RWPE2 (cell line): Measurements from ENCODE around the gene TAF1B.

ENCODE experiments used
- ATAC-seq: fragments of 200-7000 bp; cut with Tn5 transposase; 3 replicates; pipeline ENCODE4 v1.9.1; 2021; ENCODE audit warnings: low read depth
- DNase-seq: peaks from one replicate; pipeline ENCODE4 v3.0.0-alpha.2; 2020; ENCODE audit warnings: low spot score
- H3K27ac ChIP-seq: fragments of 450-650 bp; 2 replicates; pipeline ENCODE4 v1.5.1; 2017; ENCODE audit warnings: mild to moderate bottlenecking; ENCODE audit not compliant: poor library complexity, severe bottlenecking
- H3K27me3 ChIP-seq: fragments of 250-450 bp; sonication (Bioruptor Pico); 2 replicates; pipeline ENCODE4 v1.5.1; 2021; ENCODE audit warnings: mild to moderate bottlenecking, moderate library complexity; ENCODE audit not compliant: insufficient read depth, poor library complexity, severe bottlenecking
- H3K36me3 ChIP-seq: fragments of 250-450 bp; sonication (Bioruptor Pico); 2 replicates; pipeline ENCODE4 v1.5.1; 2020; ENCODE audit warnings: low read depth, mild to moderate bottlenecking, moderate library complexity
- H3K4me1 ChIP-seq: fragments of 250-450 bp; sonication (Bioruptor Pico); 2 replicates; pipeline ENCODE4 v1.5.1; 2021; ENCODE audit warnings: mild to moderate bottlenecking, moderate library complexity; ENCODE audit not compliant: insufficient read depth, poor library complexity, severe bottlenecking
- H3K4me3 ChIP-seq: fragments of 250-450 bp; sonication (Bioruptor Pico); 2 replicates; pipeline ENCODE4 v1.5.1; 2021; ENCODE audit warnings: mild to moderate bottlenecking, moderate library complexity; ENCODE audit not compliant: severe bottlenecking
- H3K9me3 ChIP-seq: fragments of 250-450 bp; sonication (Bioruptor Pico); 2 replicates; pipeline ENCODE4 v1.5.1; 2021; ENCODE audit warnings: mild to moderate bottlenecking, moderate library complexity; ENCODE audit not compliant: severe bottlenecking
- TF ChIP-seq, protein P1 (sequence below): fragments of 450-650 bp; IDR thresholded peaks from one replicate; pipeline ENCODE4 v1.5.1; 2017; ENCODE audit warnings: mild to moderate bottlenecking, moderate library complexity; ENCODE audit not compliant: poor library complexity, severe bottlenecking

The TAF1B gene

DNA sequence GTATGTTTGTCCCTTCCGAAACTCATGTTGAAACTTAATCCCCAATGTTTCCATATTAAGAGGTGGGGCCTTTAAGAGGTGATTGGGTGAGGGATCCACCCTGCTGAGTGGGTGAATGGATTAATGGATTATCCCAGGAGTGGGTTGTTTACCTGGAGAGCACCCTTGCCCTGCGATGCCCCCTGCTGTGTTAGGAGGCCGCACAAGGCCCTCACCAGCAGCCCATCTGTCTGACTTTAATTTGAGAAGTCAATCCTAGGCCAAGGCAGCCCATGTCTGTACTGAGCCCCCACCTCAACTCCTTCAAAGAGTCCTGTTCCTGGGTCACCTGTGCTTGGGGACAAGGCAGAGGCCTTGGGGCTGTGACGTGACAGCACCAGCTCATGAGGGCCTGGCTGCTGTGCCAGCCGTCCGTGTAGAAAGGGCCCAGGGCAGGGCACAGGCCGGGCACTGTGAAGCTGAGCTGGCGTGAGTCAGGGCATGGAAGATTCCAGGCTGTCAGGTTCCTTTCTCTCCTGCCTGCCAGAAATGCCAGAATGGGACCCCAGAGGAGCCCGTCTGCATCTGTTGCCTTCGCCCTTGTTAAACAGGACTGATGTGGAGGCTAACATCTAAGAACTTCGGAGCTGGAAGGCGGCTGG lies 21.3 kb upstream of the TAF1B start:
- Histone ChIP-seq H3K9me3 (no peaks in the 10 kb centered on the region), H3K27me3 (no peaks in the 10 kb centered on the region), H3K36me3 (no peaks in the 10 kb centered on the region), H3K27ac (no peak overlapping the region), H3K4me3 (no peak overlapping the region), H3K4me1 (peaks cover 5% of the 10 kb centered on the region)
- TF ChIP-seq, protein P1, sequence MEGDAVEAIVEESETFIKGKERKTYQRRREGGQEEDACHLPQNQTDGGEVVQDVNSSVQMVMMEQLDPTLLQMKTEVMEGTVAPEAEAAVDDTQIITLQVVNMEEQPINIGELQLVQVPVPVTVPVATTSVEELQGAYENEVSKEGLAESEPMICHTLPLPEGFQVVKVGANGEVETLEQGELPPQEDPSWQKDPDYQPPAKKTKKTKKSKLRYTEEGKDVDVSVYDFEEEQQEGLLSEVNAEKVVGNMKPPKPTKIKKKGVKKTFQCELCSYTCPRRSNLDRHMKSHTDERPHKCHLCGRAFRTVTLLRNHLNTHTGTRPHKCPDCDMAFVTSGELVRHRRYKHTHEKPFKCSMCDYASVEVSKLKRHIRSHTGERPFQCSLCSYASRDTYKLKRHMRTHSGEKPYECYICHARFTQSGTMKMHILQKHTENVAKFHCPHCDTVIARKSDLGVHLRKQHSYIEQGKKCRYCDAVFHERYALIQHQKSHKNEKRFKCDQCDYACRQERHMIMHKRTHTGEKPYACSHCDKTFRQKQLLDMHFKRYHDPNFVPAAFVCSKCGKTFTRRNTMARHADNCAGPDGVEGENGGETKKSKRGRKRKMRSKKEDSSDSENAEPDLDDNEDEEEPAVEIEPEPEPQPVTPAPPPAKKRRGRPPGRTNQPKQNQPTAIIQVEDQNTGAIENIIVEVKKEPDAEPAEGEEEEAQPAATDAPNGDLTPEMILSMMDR: no peak
- DNase-seq: no peak
- no peak for ATAC-seq

DNA sequence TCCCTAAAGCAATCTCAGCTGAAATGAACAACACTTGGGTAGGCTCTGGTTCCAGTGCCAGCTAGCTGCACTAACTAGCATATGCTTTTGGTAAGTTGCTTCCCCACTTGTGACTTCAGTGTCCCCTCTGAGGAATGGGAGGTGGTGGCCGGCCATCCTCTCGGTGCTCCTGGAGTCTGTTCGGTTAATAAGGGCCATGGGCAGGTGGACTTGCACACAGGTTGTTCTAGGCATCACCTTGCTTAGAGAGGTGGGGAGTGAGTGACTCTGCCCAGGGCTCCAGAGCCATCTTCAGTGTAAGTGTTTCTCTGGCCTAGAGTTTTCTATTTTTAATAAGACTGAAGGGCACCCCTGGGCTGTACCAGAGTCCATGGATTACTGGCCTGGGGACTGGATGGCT lies 18.8 kb upstream of the TAF1B start:
- no peak for DNase-seq
- TF ChIP-seq, protein P1: no peak

DNA sequence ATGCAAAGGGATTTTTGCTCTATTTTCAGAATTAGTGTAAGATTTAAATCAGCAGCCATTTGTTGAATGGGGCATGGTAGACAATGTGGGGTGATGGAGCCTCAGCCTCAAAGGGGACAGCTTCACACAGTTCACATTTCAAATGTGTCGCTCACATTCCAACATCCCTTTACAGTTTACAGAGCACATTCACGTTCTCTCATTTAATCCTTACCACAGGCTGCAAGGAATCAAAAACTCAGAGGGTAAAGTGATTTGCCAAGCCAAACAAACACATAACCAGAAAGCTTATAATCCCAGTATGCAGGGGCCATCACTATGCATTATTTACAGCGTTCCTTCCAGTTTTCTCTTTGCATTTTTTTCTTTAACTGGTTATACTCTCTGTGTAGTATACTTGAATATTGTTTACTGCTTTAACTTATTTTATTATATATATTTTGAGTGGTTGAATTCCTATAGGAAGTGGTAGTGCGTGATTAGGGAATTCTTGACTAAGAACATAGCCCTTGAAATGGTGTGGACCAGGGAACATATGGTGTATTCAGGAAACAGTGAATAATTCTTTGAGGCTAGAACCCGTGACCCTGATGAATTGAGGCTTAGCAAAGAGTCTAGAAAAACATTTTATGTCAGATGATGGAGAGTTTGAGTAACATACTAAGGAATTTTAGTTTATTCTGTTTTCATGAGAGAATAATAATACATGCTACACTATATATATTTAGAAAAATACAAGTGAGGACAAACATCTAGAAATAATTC lies 18.1 kb upstream of the TAF1B start:
- H3K4me3 ChIP-seq: no peak overlapping the region
- DNase-seq (no peak), ATAC-seq (no peak)
- no peaks in the 10 kb centered on the region for H3K36me3 ChIP-seq
- TF ChIP-seq, protein P1: no peak
- no peaks in the 10 kb centered on the region for H3K27me3 ChIP-seq
- no peak overlapping the region for H3K27ac ChIP-seq
- H3K9me3 ChIP-seq: no peaks in the 10 kb centered on the region
- peaks cover 2% of the 10 kb centered on the region for H3K4me1 ChIP-seq

More for the DNA sequence above, 18.8 kb upstream of the TAF1B start:
- ATAC-seq: no peak
- H3K4me3 ChIP-seq: no peak overlapping the region
- peaks cover 5% of the 10 kb centered on the region for H3K4me1 ChIP-seq
- no peaks in the 10 kb centered on the region for H3K36me3 ChIP-seq
- no peaks in the 10 kb centered on the region for H3K9me3 ChIP-seq
- H3K27me3 ChIP-seq: no peaks in the 10 kb centered on the region
- H3K27ac ChIP-seq: no peak overlapping the region

DNA sequence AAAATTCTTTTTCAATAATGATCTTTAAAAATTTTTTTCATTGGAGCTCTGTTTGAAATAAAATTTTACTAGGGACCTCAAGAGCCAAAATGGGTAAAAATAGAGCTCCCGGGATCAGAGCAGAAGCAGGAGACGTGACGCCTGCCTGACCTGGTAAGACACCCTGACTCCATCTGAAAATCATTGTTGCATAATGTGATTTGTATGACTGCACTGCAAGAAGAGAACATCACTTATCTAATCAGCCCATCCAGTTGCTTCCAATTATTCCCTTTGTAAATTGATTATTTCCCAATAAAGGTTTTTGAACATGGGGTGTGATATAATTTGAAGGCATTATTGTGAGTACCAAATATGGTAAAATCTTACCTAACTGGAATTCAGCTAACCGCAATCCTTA lies 17.1 kb upstream of the TAF1B start:
- no peak overlapping the region for H3K4me3 ChIP-seq
- ATAC-seq: no peak
- TF ChIP-seq, protein P1: no peak

More for the DNA sequence above, 17.1 kb upstream of the TAF1B start:
- H3K9me3 ChIP-seq: no peaks in the 10 kb centered on the region
- no peaks in the 10 kb centered on the region for H3K36me3 ChIP-seq
- DNase-seq: no peak
- no peak overlapping the region for H3K27ac ChIP-seq
- peaks cover 8% of the 10 kb centered on the region for H3K4me1 ChIP-seq
- H3K27me3 ChIP-seq: no peaks in the 10 kb centered on the region
